HG02623 (cell line): ENCODE data around the gene KRT16.
A peak's percentile ranks its signal among the peaks of the same experiment; 100 is the strongest.
"Not testable (repeated sequence)": the region's sequence is repeated elsewhere in the genome, so short reads cannot be mapped to it uniquely, and the experiment has no call there.

Source experiments
- ATAC-seq: cut with Tn5 transposase; IDR thresholded peaks from one replicate; pipeline ENCODE4 v1.9.1; 2021; ENCODE audit warnings: moderate library complexity; ENCODE audit not compliant: unreplicated experiment

Gene KRT16

DNA sequence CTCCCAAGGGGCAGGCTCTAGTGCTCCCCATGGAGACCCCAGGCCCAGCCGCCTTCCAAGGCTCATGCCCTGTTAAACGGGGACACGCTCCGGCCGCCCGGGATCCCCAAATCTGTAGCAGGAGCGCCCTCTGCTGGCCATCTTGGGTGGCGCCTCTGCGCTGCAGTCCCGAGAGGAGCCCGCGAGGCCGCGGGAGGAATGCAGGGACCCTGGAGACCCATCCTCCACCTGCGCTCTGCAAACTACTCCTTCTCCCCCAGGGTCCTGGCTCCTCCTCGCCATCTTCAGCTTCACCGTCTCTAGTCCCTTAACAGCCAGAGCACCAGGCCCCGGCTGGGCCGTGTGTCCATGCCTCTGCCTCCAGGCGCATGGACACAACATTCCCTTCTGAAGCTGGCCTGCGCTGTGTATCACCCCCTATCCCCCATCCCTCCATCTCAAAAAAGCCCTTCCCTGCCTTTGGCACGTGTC lies 35.4 kb upstream of the KRT16 start:
- peak; percentile 58 for ATAC-seq

- no peak for ATAC-seq
These were observed 34.7 kb upstream of the KRT16 start for GRCh38 chr17:41647038-41647813.

- no peak for ATAC-seq
These were observed 29.9 kb upstream of the KRT16 start for GRCh38 chr17:41642252-41643156.

GRCh38 chr17:41640596-41640995 lies 28.0 kb upstream of the KRT16 start:
- not testable (repeated sequence) for ATAC-seq

GRCh38 chr17:41639492-41640473 lies 27.2 kb upstream of the KRT16 start:
- ATAC-seq: no peak

- ATAC-seq: no peak
These were observed 26.4 kb upstream of the KRT16 start for GRCh38 chr17:41638941-41639340.

GRCh38 chr17:41638194-41638593 lies 25.6 kb upstream of the KRT16 start:
- ATAC-seq: no peak

GRCh38 chr17:41636652-41637051 lies 24.1 kb upstream of the KRT16 start:
- no peak for ATAC-seq

- ATAC-seq: no peak
These were observed 22.8 kb upstream of the KRT16 start for GRCh38 chr17:41635121-41636097.

GRCh38 chr17:41634639-41635038 lies 22.1 kb upstream of the KRT16 start:
- no peak for ATAC-seq

DNA sequence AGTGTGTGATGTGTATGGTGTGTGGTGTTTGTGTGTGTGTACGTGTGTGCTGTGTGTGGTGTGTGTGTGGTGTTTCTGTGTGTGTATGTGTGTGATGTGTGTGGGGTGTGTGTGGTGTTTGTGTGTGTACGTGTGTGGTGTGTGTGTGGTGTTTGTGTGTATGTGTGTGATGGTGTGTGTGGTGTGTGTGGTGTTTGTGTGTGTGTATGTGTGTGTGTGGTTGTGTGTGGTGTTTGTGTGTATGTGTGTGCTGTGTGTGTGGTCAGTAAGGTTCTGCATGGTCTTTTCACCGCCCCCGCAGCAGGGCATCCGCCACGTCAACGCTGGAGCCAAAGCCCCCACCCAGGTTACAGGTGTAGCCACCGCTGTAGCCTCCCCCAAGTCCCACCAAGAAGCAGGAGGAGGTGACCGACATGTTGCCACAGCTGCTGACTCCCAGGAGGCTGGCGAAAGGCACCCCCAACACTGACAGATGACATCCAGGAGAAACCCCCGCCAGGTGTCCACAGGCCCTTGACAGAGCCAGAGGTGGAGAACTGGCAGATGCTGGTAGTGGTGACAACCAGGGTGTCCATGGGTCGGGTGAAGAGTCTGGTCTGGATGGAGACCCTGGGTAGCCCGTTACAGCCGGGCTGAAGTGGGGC lies 21.1 kb upstream of the KRT16 start:
- no peak for ATAC-seq

DNA sequence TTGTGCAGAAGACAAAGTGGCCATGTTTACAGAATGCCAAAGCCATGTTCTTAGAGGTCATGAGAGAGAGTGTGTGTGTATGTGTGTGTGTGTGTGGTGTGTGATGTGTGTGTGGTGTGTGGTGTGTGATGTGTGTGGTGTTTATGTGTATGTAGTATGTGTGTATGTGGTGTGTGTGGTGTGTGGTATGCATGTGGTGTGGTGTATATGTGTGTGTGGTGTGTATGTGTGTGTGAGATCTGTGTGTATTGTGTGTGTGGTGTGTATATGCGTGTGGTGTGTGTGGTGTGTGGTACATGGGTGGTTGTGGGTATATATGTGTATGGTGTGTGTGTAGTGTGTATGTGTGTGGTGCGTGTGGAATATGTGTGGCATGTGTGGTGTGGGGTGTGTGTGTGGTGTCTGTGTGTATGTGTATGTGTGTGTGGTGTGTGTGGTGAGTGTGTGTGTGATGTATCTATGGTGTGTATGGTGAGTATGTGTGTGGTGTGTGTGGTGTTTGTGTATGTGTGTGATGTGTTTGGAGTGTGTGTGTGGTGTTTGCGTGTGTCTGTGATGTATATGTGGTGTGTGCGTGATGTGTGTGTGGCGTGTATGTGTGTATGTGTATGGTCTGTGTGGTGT lies 20.0 kb upstream of the KRT16 start:
- no peak for ATAC-seq

DNA sequence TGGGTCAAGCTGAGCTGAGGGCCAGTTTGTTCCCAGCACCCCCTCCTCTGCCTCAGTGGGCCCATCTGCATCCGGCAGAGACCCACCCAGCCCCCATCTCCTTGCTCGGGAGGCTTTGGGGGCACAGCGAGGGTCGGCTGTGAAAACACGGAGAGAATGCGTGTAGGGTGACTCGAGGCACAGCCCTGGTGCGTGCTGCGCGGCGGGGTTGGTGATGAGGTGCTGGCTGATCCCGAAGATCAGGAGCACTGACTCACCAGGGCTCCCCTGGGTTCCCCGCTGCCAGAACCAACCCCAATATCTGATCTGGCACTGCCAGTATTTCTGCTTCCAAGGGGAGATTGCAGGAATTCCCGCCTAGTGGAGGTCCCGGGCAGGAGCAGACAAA lies 19.3 kb upstream of the KRT16 start:
- ATAC-seq: no peak

DNA sequence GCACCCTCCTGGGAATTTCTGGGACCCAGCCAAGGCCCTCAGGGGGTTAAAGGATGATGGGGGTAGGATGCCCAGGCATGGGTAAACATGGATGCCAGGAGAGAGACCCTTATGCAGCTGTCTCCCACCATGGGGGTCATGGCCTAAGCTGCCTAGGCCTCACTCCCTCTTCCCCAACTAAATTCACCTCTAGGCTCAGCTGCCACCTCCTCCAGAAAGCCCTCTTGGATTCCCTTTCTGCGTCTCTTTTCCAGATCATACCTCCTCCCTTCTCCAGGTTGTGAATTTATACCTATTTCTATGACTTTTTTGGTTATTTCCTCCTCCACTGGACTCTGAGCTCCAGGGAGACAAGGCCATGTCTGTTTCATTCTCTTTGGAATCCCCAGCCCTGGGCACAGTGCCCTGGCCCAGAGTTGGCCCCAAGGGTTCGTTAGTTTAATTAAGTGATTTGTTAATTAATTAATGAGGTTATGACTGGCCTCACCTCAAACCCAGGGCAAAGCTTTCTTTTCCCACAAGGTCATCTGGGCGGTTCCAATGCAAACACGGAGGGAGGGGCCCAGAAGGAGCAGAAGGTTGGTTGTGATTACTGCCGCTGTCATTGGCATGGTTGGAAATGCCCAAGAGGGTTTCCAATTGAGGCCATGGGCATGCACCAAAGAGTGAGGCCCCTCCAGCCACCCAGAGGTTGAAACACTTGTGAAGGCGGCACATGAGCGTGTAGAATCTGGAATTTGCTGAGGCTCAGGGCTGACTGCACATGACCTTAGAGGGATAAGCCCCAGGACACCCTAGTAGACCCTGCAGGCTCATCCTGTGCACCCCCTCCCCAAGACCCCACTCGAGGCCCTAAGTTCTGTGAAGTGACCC lies 18.7 kb upstream of the KRT16 start:
- ATAC-seq: no peak

- no peak for ATAC-seq
These were observed 17.5 kb upstream of the KRT16 start for GRCh38 chr17:41629826-41630670.

DNA sequence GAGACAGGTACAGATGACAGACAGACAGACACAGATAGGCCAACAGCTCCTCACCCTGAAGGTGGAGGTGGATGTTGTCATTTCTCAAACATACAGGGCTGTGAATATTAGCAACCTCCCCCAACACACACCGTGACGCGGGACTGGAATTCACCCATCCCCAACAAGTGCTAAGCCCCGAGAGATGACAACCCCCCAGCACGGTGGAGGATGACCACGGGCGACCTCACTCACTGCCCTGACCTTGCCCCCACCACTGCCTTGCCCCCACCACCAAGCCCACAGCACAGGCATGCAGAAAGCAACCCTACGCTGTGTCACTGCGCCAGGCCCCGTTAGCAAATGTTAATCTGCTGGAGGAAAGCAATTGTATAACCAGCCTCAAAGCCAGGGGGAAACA lies 16.7 kb upstream of the KRT16 start:
- no peak for ATAC-seq
